ENCODE results near the gene CDH5.

Gene CDH5

DNA sequence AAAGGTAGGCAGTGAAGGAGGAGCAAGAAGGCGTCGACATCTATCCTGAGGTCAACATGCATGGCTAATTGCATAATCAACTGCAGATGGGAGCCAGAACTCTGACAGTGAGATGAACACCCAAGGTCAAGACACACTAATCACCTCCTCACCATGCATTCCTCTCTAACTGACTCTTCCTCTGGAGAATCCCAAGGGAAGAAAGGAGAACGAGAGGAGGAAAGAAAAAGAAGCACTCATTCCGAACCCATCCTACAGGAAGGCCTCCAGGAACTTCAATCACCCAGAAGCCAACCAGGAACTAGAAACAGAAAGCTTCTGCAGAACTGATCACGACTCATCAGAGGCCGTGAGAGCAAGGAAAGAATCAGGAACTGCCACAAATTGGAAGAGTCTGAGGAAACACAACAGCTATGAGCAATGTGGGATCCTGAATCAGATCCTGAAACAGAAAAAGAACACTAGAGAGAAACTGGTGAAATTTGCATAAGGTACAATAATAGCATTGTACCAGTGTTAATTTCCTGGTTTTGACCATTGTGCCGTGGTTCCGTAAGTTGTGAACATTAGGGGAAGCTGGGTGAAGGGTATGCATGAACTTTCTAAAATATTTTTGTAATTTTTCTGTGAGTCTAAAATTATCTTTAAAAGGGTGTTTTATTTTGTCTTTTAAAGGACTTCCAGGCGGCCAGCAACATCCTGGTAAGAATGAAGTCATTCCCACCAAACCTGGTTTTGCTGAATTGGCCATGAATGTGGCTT, 50.6 kb downstream of the CDH5 start:
- Histone ChIP-seq H3K4me2 (peak overlapping the region in 5 of 11 experiments; percentile 27 to 74 (median 70); a peak in 10 of 22 replicates), H3K9ac (no peak overlapping the region), H4K20me1 (no peaks in the 10 kb centered on the region), H3K27ac (peak overlapping the region in 2 of 11 experiments; percentile 44 to 55; a peak in 4 of 22 replicates), H3K36me3 (no peaks in the 10 kb centered on the region), H3K27me3 (peaks cover 0 to 6% (median 0%) of the 10 kb centered on the region in 11 experiments; a peak in 2 of 22 replicates), H3K9me3 (replicated peaks in 1 of 11) (peaks cover 9 to 29% (median 20%) of the 10 kb centered on the region in 11 experiments; a peak in 21 of 22 replicates), H3K4me1 (peaks cover 0 to 42% (median 10%) of the 10 kb centered on the region in 10 experiments; a peak in 10 of 20 replicates), H3K4me3 (0 out of 20 replicates have a peak overlapping the region, but pooled peaks of 1 of the 10 experiments have one; percentile 9)
- TF ChIP-seq Cebpa-rat (IDR thresholded peaks at IDR 0.05), result 0 out of 22 replicates have a peak, but pooled peaks of 3 of the 11 experiments have one; percentile 1 to 30 (median 21)

DNA sequence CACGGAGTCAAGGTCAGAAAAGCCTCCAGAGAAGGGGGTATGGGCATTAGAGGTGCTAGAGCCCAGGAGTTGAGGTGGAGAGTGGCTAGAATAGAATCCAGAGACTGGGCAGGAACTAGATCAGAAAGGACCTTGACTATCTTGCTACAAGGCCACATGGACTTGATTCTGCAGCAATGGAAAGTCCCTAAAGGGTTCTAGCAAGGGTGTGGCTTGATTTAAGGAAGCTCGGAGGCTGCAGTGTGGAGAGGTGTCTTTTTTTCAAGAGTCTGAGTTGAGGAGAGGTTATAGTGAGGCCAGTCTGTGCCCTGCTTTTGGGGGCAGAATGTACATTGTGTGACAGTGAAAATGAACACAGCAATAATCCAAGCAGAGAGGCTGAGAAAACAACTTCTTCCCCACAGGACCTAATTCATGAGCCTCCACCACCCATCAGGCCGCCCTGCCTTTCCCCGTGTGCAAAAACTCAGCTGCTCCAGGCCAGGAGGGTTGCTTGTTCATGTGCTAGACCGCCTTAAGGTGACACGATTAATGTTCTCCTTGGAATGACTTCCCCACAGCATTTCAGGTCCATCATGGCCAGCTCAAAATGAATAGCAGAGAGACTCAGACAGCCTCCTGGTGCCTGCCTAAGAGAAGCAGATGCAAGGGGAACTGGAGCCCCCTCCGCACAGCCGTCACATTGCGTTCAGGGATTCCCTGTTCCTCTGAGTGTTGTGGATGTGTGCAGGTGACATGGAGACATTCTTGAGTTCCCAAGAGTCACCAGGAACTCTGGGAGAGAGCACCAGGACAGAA, 51.9 kb downstream of the CDH5 start:
- Histone ChIP-seq H3K4me3 (peak overlapping the region in 1 of 10 experiments; percentile 9; a peak in 1 of 20 replicates), H3K36me3 (no peaks in the 10 kb centered on the region), H3K27ac (peak overlapping the region in 1 of 11 experiments; percentile 55; a peak in 2 of 22 replicates), H3K9ac (no peak overlapping the region), H3K9me3 (replicated peaks in 1 of 11) (peaks cover 0 to 16% (median 10%) of the 10 kb centered on the region in 11 experiments; a peak in 13 of 22 replicates), H3K27me3 (peaks cover 0 to 15% (median 5%) of the 10 kb centered on the region in 11 experiments; a peak in 16 of 22 replicates), H3K4me2 (peak overlapping the region in 5 of 11 experiments; percentile 13 to 74 (median 70); a peak in 8 of 22 replicates), H4K20me1 (no peaks in the 10 kb centered on the region), H3K4me1 (peaks cover 0 to 54% (median 10%) of the 10 kb centered on the region in 10 experiments; a peak in 10 of 20 replicates)
- no peak for TF ChIP-seq Cebpa-rat (IDR thresholded peaks at IDR 0.05)

GRCh38 chr16:66419527-66419926, 53.0 kb downstream of the CDH5 start:
- no peak overlapping the region for H3K4me2 ChIP-seq
- TF ChIP-seq Cebpa-rat (IDR thresholded peaks at IDR 0.05), result no peak

DNA sequence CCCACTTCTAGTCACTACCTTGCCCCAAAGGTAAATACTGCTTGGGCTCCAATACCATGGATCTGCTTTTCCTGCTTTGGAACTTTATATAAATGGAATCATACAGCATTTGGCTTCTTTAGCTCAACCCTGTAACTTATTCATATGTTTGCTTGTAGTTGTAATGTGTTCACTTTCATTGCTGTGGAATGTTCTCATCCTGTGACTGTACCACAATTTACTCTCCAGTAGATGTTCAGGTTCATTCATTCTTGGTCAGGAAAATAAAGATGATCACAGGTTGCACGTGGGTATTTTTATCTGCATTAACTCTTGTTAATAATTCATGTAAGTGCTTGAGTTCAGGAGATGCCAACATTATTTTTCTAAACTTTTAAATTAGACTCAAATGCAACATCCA, 53.9 kb downstream of the CDH5 start:
- Histone ChIP-seq H3K4me2 (no peak overlapping the region), H3K4me1 (peaks cover 0 to 53% (median 10%) of the 10 kb centered on the region in 10 experiments; a peak in 10 of 20 replicates), H3K4me3 (no peak overlapping the region), H4K20me1 (no peaks in the 10 kb centered on the region), H3K27me3 (peaks cover 18 to 35% (median 25%) of the 10 kb centered on the region in 11 experiments), H3K27ac (no peak overlapping the region), H3K9me3 (replicated peaks in 1 of 11) (peaks cover 0 to 14% (median 10%) of the 10 kb centered on the region in 11 experiments; a peak in 13 of 22 replicates), H3K9ac (no peak overlapping the region), H3K36me3 (no peaks in the 10 kb centered on the region)
- TF ChIP-seq Cebpa-rat (IDR thresholded peaks at IDR 0.05), result no peak

More at GRCh38 chr16:66419527-66419926, 53.0 kb downstream of the CDH5 start:
- no peaks in the 10 kb centered on the region for H3K36me3 ChIP-seq
- H3K9me3 ChIP-seq (replicated peaks in 1 of 11), result peaks cover 0 to 14% (median 10%) of the 10 kb centered on the region in 11 experiments; a peak in 13 of 22 replicates
- peaks cover 10 to 26% (median 17%) of the 10 kb centered on the region in 11 experiments for H3K27me3 ChIP-seq
- no peak overlapping the region for H3K27ac ChIP-seq
- no peak overlapping the region for H3K4me3 ChIP-seq
- no peak overlapping the region for H3K9ac ChIP-seq
- no peaks in the 10 kb centered on the region for H4K20me1 ChIP-seq
- peaks cover 0 to 54% (median 10%) of the 10 kb centered on the region in 10 experiments; a peak in 10 of 20 replicates for H3K4me1 ChIP-seq

DNA sequence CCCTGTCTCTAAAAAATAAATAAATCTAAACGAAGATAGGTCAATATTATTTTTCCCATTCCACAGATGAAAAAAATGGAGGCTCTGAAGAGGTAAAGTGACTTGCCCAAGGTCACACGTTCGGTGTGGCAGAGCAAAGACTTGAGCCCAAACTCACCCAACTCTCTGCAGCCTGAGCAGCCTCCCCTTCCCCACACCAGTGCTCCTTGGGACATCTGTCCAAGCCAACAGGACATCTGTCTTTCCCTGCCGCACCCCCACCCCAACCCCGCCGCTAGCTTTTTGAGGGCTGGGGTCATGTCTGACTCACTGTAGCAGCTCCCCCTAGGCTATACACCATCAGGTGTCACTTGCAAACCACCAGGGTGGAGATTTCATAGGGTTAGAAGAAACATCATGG, 55.4 kb downstream of the CDH5 start:
- Histone ChIP-seq H4K20me1 (peaks cover 0 to 12% (median 8%) of the 10 kb centered on the region in 11 experiments; a peak in 9 of 22 replicates), H3K4me2 (peak overlapping the region in 3 of 11 experiments; percentile 35 to 76 (median 59); a peak in 6 of 22 replicates), H3K4me3 (no peak overlapping the region), H3K27ac (no peak overlapping the region), H3K4me1 (peaks cover 4 to 45% (median 14%) of the 10 kb centered on the region in 10 experiments; a peak in 13 of 20 replicates), H3K27me3 (peaks cover 33 to 50% (median 40%) of the 10 kb centered on the region in 11 experiments), H3K9ac (no peak overlapping the region), H3K9me3 (replicated peaks in 1 of 11) (peaks cover 0 to 14% (median 8%) of the 10 kb centered on the region in 11 experiments; a peak in 12 of 22 replicates), H3K36me3 (no peaks in the 10 kb centered on the region)
- TF ChIP-seq Cebpa-rat (IDR thresholded peaks at IDR 0.05), result no peak

DNA sequence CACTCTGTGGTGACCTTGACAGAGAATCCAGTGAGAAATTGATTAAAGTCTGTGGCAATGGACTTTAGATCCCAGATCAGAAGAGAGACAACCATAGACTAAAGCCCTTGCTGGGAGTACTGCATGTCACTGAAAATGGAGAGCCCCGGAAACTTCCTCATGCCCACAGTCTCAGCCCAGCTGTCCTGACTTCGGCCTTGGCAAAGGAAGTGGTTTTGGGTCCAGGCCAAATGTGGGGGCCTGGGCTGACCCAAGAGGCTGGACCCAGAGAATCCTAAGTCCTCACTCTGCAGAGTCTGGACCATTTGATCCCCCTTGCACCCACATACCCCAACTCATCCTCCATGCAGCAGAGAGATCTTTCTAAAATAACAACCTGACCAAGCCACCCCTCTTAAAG, 55.9 kb downstream of the CDH5 start:
- H3K9me3 ChIP-seq (replicated peaks in 1 of 11), result peaks cover 0 to 13% (median 7%) of the 10 kb centered on the region in 11 experiments; a peak in 10 of 22 replicates
- H3K4me1 ChIP-seq, result peaks cover 4 to 42% (median 12%) of the 10 kb centered on the region in 10 experiments; a peak in 18 of 20 replicates
- H3K4me2 ChIP-seq, result peak overlapping the region in 3 of 11 experiments; percentile 35 to 76 (median 59); a peak in 6 of 22 replicates
- no peak overlapping the region for H3K4me3 ChIP-seq
- no peak for TF ChIP-seq Cebpa-rat (IDR thresholded peaks at IDR 0.05)
- no peak overlapping the region for H3K27ac ChIP-seq
- H3K27me3 ChIP-seq, result peaks cover 38 to 55% (median 45%) of the 10 kb centered on the region in 11 experiments
- H3K9ac ChIP-seq, result no peak overlapping the region
- no peaks in the 10 kb centered on the region for H3K36me3 ChIP-seq
- peaks cover 0 to 12% (median 8%) of the 10 kb centered on the region in 11 experiments; a peak in 9 of 22 replicates for H4K20me1 ChIP-seq

DNA sequence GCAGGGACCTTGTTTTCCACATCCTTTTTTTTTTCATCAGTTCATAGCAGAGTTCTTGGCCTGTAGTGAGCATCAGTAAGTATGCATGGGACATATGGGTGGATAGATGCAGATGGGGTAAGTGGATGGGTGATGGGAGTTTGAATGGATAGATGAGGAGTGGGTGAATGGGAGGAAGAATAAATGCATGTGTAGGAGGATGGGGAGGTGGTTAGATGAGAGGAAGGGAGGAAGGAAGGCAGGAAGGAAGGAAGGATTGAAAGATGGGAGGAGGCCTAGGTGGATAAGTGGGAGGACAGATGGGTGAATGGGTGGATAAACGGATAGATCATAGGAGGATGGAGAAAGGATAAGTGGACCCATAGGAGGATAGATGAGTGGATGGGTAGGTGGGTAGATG, 56.7 kb downstream of the CDH5 start:
- TF ChIP-seq Cebpa-rat (IDR thresholded peaks at IDR 0.05), result no peak
- Histone ChIP-seq H3K27ac (no peak overlapping the region), H3K36me3 (no peaks in the 10 kb centered on the region), H3K9me3 (replicated peaks in 1 of 11) (peaks cover 0 to 8% (median 0%) of the 10 kb centered on the region in 11 experiments; a peak in 5 of 22 replicates), H3K4me1 (peaks cover 12 to 41% (median 16%) of the 10 kb centered on the region in 10 experiments; a peak in 19 of 20 replicates), H3K4me2 (peak overlapping the region in 1 of 11 experiments; percentile 76; a peak in 1 of 22 replicates), H3K9ac (no peak overlapping the region), H3K27me3 (peaks cover 46 to 63% (median 53%) of the 10 kb centered on the region in 11 experiments), H3K4me3 (no peak overlapping the region), H4K20me1 (peaks cover 0 to 20% (median 16%) of the 10 kb centered on the region in 11 experiments; a peak in 17 of 22 replicates)

DNA sequence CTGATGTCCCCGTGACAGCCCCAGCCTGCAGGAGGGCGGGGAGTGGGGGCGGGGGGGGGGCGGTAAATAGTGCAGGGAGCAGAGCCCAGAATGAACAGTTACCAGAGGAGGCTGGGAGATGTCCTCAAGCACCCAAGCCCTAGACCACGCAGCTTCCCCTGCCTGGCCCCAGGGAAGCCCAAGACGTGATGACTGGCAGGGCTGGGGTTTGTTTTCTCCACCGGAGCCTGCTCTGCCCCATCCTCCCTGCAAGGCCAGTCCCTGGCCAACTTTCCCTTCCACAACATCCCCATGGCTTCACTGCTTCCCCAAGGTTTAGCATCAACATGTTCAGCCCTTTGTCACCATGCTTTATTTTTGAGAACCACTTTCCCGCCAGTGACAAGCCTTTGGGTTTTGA, 59.2 kb downstream of the CDH5 start:
- Histone ChIP-seq H3K4me3 (no peak overlapping the region), H3K27me3 (peaks cover 66 to 87% (median 78%) of the 10 kb centered on the region in 11 experiments), H3K27ac (no peak overlapping the region), H4K20me1 (peaks cover 0 to 34% (median 25%) of the 10 kb centered on the region in 11 experiments; a peak in 17 of 22 replicates), H3K4me2 (no peak overlapping the region), H3K9me3 (replicated peaks in 1 of 11) (0 out of 22 replicates have a peak, but pooled peaks cover 0 to 8% (median 0%) of the 10 kb centered on the region in 11 experiments), H3K4me1 (peaks cover 15 to 36% (median 19%) of the 10 kb centered on the region in 10 experiments; a peak in 19 of 20 replicates), H3K36me3 (no peaks in the 10 kb centered on the region), H3K9ac (no peak overlapping the region)
- no peak for TF ChIP-seq Cebpa-rat (IDR thresholded peaks at IDR 0.05)

Measured in BLaER1 treated with 17β-estradiol and CSF1 and Interleukin-3, amounts not matched to agents 10 nM and 100 nM (cell line).